ENCODE measurements around the gene SLC27A1.

Gene SLC27A1

GRCh38 chr19:17470068-17470841, at the start of gene SLC27A1:
Gene SLC27A1 (plus strand): TSS chr19:17470524. CDS start chr19:17470541, 17 bp downstream.
- peak; percentile 93 for DNase-seq

GRCh38 chr19:17421942-17422341, 48.4 kb upstream of the SLC27A1 start:
- DNase-seq: no peak

GRCh38 chr19:17423429-17424208, 46.7 kb upstream of the SLC27A1 start:
- DNase-seq: no peak

- DNase-seq: no peak
Observed at GRCh38 chr19:17424743-17425365, 45.5 kb upstream of the SLC27A1 start.

GRCh38 chr19:17429641-17430113, 40.6 kb upstream of the SLC27A1 start:
- no peak for DNase-seq

- no peak for DNase-seq
Observed at GRCh38 chr19:17431417-17431816, 38.9 kb upstream of the SLC27A1 start.

- no peak for DNase-seq
Observed at GRCh38 chr19:17435218-17435617, 35.1 kb upstream of the SLC27A1 start.

GRCh38 chr19:17436094-17436873, 34.0 kb upstream of the SLC27A1 start:
- no peak for DNase-seq

- DNase-seq: no peak
Observed at GRCh38 chr19:17436874-17437267, 33.5 kb upstream of the SLC27A1 start.

- DNase-seq: no peak
Observed at GRCh38 chr19:17441241-17442021, 28.9 kb upstream of the SLC27A1 start.

GRCh38 chr19:17445526-17446165, 24.7 kb upstream of the SLC27A1 start:
- no peak for DNase-seq

- DNase-seq: no peak
Observed at GRCh38 chr19:17447704-17448130, 22.6 kb upstream of the SLC27A1 start.

GRCh38 chr19:17448131-17448967, 22.0 kb upstream of the SLC27A1 start, which contains the start of gene TMEM221:
Gene TMEM221 (minus strand): TSS chr19:17448668. CDS start chr19:17448462, 206 bp downstream.
- no peak for DNase-seq

GRCh38 chr19:17450264-17451075, 19.9 kb upstream of the SLC27A1 start:
- no peak for DNase-seq

- no peak for DNase-seq
Observed at GRCh38 chr19:17451820-17452219, 18.5 kb upstream of the SLC27A1 start.

GRCh38 chr19:17454576-17455071, 15.7 kb upstream of the SLC27A1 start:
- no peak for DNase-seq

GRCh38 chr19:17455308-17456123, 14.8 kb upstream of the SLC27A1 start:
- DNase-seq: no peak

- no peak for DNase-seq
Observed at GRCh38 chr19:17456127-17456526, 14.2 kb upstream of the SLC27A1 start.
